Stimulated activated naive CD8-positive, alpha-beta T cell treated with anti-CD3 and anti-CD28 coated beads, Interleukin-15, Interleukin-2, amounts not matched to agents 100 U/mL and 50 U/mL, for 24 hours (primary cell): ENCODE results near the gene AGPAT1.
A peak's percentile ranks its signal among the peaks of the same experiment; 100 is the strongest.
"Not testable (repeated sequence)": the region's sequence is repeated elsewhere in the genome, so short reads cannot be mapped to it uniquely, and the experiment has no call there.

Experiments
- ATAC-seq: fragments of 150-1000 bp; cut with Tn5 transposase; one replicate; pipeline ENCODE4 v1.10.0; 2021
- DNase-seq: peaks from one replicate; pipeline ENCODE4 v3.0.0; 2021

Gene AGPAT1, protein sequence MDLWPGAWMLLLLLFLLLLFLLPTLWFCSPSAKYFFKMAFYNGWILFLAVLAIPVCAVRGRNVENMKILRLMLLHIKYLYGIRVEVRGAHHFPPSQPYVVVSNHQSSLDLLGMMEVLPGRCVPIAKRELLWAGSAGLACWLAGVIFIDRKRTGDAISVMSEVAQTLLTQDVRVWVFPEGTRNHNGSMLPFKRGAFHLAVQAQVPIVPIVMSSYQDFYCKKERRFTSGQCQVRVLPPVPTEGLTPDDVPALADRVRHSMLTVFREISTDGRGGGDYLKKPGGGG

DNA sequence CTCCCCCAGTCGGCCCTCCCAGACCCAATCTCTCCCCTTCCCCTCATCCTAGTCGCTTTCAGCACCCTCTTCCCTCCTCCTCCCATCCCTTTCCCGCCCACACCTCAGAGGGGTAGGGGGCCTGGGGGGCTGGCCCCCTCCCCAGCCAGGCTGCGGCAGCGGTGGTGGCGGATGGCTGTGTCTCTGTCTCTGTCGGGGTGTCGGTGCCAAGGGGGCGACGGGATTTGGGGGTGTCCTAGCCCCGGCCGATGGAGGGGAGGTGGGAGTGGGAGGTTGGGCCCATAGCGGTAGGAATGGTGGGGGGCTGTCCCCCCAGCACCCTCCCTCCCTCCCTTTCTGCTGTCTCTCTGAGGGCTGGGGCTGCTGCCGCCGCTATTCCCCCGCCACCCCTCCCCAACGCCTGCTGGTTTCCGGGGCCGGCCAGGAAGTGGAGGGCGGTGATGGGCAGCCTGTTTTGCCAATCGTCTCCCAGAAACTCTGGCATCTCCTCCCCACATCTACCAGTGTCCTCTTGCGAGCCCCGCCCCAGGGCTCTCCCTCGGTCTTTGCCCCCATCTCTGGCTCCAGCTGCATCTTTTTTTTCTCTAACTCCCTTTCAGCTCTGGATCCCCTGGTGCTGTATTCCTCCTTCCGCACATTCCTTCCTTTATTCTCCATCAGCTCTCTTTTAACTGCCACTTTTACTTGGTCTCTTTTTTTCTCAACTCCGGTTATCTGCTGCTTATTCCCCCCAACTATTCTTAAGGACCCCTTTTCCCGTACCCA, at the start of gene AGPAT1:
Gene AGPAT1 (minus strand): TSS at position 374 of the 765 bp plus-strand sequence. CDS start 4,588 bp downstream, outside the sequence.
- DNase-seq (peak; percentile 98), ATAC-seq (peak; percentile 66)

DNA sequence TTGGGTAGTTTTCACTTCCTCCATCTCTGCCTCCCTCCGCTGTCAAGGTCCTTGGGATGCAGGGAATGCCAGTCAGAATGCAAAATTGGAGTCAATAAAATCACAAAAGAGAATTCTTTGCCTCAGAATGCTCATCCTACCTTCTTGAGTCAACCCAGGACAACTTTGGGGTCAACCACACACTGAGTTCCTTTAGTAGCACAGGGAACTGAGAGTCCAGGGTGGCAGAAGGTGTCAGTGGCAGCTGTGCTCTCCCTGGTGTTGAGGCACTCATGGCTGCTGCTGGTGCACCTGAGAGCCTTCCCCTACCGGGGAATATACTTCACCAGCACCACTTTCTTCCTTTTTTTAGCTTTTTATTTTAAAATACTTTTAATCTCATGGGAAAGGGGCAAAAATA, 48.8 kb upstream of the AGPAT1 start:
- DNase-seq (no peak), ATAC-seq (no peak)

DNA sequence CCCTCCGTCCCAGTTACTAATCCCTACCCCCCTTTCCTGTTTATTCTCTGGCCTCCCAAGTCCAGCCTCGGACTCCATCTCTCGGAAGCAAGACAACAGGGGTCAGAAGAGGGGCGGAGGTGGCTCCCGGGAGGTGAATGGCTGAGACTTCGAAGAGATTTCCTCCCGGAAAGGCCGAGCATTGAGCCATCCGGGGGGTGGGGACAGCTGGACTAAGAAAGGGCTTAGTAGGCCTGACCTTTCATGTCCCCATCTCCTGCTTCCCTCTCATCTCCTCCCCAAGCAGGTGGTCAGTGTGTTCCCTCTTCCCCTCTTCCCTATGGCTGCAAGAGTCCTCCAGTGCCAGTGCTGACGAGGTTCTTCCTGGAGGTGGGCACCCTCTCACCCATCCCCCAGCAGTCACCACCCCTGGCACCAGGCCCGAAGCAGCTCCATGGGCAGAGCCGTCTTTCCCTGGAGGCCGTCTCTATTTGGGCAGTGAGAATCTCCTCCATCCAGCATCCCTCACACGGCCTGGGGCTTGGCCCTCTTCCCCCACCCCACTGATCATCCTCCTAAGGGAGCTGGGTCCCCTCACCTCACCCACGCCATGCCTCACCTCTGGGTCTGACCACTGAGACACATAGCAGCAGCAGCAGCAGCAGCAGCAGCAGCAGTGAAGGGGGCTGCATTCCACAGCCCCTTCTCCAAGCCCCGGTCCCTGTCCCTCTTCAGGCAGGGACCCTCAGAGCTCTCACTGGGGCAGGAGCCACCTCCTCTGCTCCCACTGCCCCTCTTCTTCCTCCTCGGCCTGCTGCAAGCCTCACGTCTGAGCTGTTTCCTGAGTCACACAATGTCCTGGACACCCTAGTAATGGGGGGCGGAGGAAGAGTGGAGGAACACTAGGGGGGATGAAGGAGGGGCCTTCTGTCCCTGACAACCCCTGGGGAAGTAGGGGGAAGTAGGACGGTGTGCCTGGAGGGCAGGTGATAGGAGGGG, 47.7 kb upstream of the AGPAT1 start, which contains the start of gene NOTCH4:
Gene NOTCH4 (minus strand): TSS at position 810 of the 978 bp plus-strand sequence. CDS start 139 bp downstream, at position 671.
- ATAC-seq (no peak), DNase-seq (no peak)

DNA sequence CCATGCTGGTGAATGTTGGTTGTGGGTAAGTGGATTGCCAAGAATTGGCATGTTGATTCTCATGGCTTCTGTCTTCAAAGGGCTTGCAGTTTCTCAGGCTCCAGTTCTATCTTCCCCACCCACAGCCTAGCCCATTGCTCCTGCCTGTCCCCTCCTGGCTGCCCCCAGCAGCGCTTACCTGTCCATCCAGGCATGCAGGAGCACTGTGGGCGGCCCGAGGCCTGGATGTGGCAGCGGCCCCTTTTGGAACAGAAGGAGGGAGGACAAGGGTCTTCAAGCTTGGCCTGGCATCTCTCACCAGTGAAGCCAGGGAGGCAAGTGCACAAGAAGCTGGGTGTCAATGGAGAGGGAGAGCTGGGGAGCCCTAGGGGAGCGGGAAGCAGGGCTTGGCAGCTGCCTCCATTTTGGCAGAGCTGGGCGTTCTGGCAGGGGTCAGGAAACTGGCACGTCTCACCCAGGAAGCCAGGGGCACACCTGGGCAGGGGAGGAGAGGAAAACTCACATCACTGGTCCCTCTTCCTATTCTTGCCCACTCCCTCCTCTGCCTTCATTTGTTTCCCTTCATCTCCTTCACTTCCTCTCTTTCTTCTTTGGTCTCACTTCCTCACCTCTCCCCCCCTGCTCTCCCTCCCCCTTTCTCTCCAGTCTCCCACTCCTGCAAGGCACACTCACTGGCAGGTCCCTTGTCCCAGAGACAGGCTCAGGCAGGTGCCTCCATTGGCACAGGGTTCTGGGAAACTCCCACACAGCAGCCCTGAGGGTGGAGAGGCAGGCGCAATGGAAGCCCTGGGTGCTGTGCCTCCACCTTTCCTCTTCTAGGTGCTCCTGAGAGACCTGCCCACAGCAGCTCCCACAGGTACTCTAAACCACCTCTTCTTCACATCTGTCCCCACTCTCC, 46.7 kb upstream of the AGPAT1 start:
- DNase-seq (no peak), ATAC-seq (no peak)

DNA sequence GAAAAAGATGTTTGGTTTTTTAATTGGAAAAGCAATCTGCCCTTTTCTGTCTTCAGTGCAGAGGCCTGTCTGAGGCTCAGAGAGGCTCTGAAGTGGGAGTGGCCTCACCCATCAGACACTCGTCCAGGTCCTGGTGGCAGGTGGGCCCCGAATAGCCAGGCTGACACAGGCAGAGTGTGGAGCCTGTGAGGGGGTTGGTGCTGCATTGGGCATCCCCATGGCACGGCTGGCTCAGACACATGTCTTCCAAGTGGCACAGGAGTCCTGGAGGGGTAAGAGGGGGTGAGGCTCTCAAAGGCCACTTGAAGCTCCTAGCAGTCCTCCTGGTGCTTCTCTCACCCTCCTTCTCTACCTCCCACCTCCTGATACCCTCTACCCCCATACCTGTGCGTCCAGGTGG, 44.1 kb upstream of the AGPAT1 start:
- ATAC-seq (no peak), DNase-seq (no peak)

DNA sequence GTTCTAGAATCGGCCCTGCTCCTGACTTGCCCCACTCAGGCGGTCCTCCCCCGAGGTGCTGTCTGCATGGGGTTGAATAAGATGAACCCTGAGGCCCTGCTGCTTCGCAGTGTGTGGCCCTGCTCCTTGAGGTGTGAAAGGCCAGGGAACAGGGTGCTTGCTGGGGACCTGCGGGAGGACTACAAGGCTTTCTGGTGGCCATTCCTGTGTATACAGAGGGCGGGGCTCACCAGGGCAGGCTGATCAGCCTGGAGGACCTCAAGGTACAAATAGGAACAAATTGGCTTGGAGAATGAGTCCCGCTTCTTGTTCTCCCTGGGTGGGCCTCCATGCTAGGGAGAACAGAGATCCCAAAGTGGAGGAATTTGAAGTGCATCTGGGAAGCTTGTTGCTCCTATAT, 42.3 kb upstream of the AGPAT1 start:
- ATAC-seq (no peak), DNase-seq (no peak)

DNA sequence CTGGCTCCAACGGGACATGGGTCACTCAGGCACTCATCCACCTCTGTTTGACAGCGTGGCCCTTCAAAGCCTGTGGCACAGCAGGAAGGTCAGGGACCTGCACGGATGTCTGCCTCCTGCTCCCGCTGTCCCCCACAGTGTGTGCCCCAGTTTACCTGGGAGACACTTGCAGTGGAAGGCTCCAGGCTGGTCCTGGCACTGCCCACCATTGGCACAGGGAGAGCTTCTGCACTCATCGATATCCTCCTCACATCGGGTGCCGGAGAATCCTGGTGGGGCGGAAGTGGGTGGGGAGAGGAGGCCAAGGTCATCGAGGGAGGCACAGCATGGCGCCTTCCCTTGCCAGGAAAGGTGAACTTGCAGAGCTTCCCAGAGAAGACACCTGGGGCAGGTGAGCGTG, 41.1 kb upstream of the AGPAT1 start:
- DNase-seq = no peak
- ATAC-seq = no peak

DNA sequence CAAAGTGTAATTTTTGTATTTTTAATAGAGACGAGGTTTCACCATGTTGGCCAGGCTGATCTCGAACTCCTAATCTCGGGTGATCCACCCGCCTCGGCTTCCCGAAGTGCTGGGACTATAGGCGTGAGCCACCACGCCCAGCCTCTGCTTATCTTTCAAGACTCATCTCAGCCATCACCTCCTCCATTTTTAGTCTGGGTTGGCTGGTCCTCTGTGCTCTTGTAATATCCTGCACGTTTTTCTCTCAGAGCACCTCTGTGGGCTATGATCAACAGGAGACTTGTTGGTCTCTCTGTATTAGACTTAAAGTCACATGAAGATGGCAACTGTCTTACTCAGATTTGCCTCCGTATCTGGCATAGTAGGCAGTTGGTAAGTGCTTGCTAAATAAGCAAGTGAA, 40.4 kb upstream of the AGPAT1 start:
- DNase-seq (no peak), ATAC-seq (no peak)

DNA sequence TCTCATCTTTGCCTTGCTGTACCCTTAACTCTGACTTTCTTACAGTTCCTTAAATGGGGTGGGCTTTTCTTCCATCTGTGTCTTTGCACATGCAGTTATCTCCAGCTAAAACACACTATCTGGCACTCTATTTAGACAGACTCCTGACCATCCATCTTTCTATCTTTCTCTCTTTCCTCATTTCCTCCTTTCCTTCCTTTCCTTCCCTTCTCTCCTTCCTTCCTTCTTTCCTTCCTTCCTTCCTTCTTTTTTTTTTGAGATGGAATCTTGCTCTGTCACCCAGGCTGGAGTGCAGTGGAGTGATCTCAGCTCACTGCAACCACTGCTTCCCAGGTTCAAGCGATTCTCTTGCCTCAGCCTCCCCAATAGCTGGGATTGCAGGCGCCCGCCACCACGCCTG, 39.7 kb upstream of the AGPAT1 start:
- no peak for ATAC-seq
- no peak for DNase-seq

DNA sequence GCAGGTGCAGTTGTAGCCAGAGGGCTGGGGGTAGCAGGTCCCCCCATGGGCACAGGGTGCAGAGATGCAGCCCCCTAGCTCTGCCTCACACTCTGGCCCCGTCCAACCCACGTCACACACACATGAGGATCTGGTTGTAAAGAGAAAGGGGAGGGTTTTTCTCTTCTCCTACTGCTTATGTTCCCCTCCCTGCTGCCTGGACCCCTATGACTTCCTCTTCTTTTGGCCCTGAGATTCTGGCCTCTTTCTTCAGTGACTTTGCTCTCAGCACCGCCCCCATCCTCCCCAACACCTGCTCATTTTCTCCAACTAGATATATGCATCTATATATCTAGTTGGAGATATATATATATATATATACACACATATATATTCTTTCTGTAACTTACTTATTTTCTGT, 38.2 kb upstream of the AGPAT1 start:
- DNase-seq (no peak), ATAC-seq (no peak)

DNA sequence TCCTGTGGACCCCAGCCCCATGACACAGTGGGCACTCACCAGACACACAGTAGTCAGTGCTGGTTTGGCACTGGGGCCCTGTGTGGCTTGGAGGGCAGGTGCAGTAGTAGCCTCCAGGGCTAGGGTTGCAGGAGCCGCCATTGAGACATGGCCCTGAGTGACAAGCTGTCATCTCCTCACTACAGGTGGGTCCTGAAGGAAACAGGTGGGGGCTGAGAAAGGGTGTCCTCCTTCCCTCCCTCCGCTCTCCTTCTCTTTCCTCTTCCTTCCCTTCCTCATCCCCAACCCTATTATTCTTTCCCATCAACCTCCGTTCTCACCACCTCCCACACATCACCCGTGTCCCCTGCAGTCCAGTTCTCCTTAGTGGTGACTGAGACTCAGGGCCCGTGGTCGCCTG, 37.8 kb upstream of the AGPAT1 start:
- ATAC-seq (no peak), DNase-seq (no peak)

DNA sequence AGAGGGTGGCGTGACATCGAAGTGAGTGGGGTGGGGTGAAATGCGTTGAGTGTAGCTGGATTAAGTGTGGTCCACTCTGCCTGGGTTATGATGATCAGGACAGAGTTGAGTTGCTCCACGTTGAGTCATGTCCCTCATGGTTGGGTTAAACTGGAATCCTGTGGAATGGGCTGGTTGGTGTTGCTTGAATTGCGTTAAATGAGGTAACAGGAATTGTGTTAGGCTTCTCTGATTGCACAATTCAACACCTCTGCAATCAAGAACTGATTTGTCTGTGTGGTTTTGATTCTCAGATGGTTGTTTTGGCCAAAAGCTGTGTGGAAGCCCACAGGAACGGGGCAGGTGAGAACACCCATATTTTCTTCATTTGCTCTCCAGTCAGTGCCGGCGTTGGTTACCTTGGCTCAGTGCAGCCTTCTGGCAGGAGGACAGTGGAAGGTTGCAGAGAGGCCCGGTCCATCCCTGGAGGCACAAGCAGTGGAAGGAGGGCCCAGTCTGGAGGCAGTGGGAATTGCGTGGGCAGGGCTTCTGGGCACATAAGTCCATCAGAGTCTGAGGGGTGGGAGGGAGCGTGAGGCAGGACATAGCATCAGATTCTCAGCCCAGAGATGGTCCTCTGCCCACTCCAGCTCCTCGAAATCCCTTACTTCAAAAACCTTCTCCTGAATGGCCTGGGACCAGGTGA, 36.3 kb upstream of the AGPAT1 start:
- DNase-seq (no peak), ATAC-seq (no peak)

DNA sequence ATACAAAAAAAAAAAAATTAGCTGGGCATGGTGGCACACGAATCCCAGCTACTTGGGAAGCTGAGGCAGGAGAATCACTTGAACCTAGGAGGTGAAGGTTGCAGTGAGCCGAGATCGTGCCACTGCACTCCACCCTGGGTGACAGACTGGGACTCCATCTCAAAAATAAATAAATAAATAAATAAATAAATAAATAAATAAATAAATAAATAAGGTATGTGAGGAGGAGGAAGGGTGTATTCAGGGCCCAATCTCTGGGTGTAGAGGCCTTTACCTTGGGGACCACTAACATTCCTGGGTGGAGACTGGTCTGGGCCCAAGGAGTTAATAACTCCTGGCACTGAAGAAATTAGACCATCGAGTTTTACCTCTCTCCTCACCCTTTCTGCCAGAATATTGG, 35.5 kb upstream of the AGPAT1 start:
- not testable (repeated sequence) for ATAC-seq, DNase-seq

DNA sequence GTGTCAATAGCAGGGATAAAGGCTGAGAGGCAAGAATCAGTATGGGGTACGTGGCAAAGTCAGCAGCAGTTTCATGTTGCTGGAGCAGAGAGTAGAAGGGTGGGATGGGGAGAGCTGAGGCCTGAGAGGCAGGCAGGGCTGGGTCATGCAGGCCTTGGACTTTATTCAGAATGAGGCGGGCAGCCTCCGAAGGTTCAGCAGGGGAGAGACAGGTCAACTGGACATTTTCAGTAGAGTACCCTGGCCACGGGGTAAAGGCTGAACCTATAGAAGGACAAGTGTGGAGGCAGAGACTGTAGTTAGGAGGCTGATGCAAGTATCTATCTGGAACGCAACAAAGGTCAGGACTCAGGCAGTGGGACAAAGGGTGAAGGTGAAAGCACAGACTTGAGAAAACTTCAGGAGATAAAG, 34.3 kb upstream of the AGPAT1 start:
- ATAC-seq (no peak), DNase-seq (no peak)

DNA sequence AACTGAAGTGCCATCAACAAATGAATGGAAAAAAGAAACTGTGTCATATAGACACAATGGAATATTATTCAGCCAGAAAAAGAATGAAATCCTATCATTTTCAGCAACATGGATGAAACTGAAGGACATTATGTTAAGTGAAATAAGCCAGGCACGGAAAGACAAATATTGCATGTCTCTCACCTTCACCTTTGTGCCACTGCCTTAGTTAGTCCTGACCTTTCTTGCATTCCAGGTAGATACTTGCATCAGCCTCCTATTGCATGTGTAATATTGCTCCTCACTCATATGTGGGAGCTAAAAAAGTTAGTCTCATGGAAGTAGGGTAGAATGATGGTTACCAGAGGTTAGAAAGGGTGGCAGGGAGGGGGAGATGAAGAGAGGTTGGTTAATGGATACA, 33.1 kb upstream of the AGPAT1 start:
- DNase-seq (no peak), ATAC-seq (no peak)

DNA sequence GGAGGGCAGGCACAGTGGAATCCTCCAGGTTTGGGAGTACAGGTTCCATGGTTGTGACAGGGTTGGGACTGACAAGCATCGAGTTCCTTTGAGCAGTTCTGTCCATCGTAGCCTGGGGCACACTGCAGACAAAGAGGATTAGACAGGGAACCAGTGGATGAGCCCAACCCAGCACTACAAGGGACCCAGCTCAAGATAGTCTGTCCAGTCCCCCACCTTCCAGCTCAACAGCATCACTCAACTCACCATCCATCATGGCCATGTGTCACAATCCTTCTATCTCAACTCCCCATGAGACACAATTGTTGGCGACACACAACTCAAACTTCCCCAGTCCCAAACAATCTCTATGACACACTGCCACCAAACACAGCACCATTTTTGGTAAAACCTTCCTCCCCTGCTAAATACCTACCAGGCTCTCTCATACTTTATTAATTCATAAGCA, 28.4 kb upstream of the AGPAT1 start:
- ATAC-seq = no peak
- no peak for DNase-seq

DNA sequence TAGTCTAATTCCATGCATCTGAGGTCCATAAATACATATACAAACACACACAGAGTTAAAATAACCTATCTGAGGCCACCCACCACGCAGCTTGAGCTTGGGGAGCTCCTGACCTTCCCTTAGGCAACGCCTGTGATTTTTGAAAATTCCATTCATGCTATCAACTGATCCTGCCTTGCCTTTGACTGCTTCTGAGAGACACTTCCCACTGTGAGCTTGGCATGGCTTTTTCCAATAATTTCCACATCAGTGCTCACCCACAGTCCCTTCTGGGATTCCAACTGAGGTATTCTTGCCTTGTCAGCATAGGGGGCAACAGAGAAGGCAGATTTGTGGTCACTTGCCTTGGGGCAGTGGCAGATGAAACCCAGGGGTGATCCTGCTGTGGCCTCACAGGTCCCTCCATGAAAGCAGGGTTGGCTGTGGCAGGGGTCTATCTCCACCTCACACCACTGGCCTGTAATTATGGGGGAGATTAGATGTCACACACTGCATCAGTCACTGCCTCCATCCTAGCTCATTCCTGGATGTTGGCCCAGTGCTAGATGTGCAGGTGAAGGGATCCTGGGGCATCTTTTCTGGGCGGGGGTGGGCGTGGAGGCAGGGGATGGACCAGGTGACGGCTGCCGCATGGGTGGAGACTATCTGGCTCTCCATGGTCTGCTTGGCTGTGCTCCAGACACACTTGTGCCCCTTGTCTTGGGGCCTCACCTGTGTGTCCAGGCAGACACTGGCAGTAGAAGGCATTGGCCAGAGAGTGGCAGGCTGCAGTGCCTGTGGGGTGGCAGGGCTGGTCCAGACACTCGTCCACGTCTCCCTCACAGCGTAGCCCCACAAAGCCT, 27.8 kb upstream of the AGPAT1 start:
- ATAC-seq (no peak), DNase-seq (no peak)

DNA sequence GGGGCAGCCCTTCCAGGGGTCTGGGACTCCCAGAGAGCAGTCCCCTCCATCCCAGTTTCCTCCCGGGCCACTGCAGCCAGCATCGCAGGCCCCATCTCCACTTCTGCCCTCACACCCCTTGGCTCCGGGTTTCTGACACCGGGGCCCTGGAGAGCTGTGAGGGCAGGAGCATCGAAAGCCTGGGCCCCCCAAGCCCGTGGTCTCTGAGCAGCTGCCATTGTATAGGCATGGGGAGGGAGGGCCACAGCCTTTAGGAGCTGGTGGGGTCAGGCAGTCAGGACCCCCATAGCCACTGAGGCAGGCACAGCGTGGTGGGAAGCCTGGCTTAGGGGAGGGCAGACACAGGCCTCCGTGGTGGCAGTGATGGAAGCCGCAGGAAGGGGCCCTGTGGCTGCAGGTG, 26.3 kb upstream of the AGPAT1 start:
- DNase-seq (no peak), ATAC-seq (no peak)

DNA sequence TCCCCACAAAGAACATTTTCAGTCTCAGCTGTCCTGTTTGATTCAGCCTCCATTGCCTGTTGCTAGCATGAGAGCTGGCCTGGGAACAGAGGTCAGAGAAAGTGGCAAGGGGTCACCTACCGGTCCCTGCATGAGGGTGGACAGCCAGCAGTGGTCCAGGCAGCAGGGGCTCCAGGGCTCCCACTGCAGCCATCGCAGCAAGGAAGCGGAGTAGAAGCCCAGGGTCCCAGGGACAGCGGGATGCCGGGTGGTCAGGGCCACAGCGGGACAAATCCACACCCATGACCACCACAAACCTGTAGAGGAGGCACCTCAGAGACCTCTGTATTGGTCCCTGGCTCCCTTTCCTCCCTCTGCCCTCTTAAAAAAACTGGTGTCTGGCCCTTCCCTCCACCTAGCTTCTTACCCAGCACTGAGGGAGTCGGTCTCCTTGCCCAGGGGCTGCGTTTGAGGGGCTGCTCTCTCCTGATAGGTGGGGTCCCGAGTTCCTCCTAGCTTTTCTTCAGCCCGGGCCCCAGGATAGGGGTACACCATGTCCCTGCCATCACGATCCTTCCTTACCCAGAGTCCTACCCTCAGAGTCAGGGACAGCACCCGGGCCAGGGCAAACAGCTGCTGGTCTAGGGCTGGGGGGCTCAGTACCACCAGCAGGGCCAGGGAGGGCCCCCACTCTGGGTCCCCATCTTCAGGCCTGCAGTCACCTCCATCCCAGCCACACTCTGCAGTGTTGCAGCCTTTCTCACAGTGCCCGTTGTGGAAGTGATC, 25.0 kb upstream of the AGPAT1 start:
- DNase-seq (no peak), ATAC-seq (no peak)
